GM18867 (cell line): Measurements from ENCODE around the gene TMEM40.
"Not testable (repeated sequence)": the region's sequence is repeated elsewhere in the genome, so short reads cannot be mapped to it uniquely, and the experiment has no call there.

Source experiments
- ATAC-seq: cut with Tn5 transposase; IDR thresholded peaks from one replicate; pipeline ENCODE4 v1.9.1; 2021; ENCODE audit warnings: mild to moderate bottlenecking, moderate library complexity; ENCODE audit not compliant: unreplicated experiment

The TMEM40 gene

GRCh38 chr3:12719984-12720898, 38.8 kb downstream of the TMEM40 start:
- peak; percentile 87 for ATAC-seq

DNA sequence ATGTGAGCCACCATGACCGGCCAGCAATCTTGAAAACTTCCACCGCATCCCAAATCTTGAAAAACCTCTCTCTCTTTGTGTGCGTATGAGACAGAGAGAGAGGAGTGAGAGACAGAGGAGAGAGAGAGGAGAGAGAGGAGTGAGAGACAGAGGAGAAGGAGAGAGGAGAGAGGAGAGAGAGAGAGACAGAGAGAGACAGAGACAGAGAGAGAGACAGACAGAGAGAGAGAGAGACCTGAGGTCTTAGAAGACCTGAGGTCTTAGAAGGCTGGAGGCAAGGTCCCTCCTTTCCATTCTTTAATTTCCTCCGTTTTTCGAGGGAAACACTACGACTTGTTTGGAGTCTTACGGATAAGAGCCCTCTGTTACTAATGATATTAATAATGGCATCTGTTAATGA, 39.5 kb downstream of the TMEM40 start:
- ATAC-seq, result no peak

DNA sequence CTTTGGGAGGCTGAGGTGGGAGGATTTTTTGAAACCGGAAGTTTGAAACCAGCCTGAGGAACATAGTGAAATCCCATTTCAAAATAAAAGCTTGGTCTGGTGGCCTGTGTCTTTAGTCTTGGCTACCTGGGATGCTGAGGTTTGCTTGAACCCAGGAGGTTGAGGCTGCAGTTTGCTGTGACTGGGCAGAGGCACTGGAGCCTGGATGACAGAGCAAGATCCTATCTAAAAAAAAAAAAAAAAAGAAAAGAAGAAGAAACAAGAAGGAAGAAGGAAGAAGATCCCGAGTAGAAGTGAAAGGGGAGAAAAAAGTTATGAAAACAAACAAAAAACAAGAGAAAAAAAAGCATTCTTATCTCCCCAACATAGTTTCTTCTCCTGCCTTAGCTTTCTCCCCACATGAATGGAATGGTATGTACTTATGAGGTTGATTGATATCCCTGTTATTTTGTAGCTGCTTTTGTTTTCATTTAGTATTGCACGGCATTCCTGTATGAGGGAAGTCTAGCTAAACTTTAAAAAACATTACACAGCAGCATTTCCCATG, 42.4 kb downstream of the TMEM40 start:
- no peak for ATAC-seq

DNA sequence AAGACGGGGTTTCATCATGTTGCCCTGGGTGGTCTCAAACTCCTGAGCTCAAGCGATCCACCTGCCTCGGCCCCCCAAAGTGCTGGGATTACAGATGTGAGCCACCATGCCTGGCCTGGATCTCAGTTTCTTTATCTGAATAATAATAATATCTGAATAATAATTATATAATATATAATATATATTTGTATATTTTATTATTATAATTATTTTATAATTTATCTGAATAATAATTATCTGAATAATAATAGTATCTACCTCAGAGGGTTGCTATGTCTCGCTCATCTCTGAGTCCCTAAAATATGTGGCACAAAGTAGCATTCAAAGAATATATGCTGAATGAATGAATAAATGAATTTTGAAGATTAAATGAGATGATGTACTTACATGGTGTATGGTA, 44.8 kb downstream of the TMEM40 start:
- ATAC-seq, result no peak

DNA sequence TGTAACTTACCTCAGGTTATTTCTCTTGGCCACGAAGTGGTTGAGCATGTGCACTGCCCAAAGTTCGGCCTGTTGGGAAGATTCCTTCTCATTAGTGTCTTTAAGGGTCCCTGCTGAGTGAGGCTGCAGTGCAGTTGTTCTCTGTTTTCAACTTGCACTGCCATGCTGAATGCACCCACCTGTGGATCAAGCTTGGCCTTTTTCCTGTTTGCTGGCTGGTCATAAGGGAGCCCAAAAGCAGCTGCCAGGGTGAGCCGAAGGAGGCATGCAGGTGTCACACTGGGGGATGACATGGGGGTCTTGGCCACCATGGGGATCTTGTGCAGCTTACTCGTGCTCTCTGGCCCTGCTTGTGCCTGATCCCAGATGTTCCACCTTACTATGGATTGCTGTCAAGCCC, 49.0 kb downstream of the TMEM40 start:
- no peak for ATAC-seq

- no peak for ATAC-seq
Measured at GRCh38 chr3:12709334-12709733, 49.7 kb downstream of the TMEM40 start.

GRCh38 chr3:12708584-12709192, 50.4 kb downstream of the TMEM40 start:
- ATAC-seq, result no peak

DNA sequence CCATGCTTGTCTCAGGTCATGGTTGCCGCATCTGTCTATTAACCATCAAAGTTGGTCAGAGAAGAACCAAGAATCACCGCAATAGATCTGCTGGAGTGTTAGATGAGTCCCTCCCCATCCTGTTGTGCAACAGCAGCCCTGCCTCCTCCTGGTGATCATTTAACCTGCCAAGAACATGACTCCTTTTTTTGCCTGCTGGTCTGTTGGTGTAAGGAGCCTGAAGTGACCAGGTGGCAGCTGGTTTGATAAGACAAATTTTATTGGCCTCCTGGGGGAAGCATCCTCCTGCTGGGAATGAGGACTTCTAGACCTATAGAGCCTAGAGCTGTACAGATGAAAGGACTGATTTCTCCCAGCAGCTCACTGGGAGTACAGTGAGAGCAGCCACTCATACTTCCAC, 51.6 kb downstream of the TMEM40 start:
- no peak for ATAC-seq

- ATAC-seq, result peak; percentile 93
Measured at GRCh38 chr3:12706504-12707253, 52.4 kb downstream of the TMEM40 start.

DNA sequence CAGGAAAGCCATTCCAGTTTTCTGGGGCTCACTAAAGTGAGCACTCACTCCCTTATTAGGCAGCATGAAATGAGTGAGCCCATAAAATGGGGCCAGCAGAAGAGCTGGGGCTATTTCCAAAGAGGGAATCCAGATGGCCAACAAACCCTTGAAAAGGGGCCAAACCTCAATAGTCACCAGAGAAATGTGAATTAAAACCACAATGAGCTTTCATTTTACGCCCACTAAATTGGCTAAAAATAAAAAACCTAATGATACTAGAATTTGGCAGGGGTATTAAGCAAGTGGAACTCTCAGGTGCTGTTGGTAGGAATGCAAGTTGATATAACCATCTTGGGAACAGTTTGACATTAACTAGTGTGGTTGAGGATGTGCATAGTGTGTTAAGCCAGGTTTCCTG, 53.1 kb downstream of the TMEM40 start:
- ATAC-seq, result no peak

- ATAC-seq, result no peak
Measured at GRCh38 chr3:12705374-12705926, 53.6 kb downstream of the TMEM40 start.

DNA sequence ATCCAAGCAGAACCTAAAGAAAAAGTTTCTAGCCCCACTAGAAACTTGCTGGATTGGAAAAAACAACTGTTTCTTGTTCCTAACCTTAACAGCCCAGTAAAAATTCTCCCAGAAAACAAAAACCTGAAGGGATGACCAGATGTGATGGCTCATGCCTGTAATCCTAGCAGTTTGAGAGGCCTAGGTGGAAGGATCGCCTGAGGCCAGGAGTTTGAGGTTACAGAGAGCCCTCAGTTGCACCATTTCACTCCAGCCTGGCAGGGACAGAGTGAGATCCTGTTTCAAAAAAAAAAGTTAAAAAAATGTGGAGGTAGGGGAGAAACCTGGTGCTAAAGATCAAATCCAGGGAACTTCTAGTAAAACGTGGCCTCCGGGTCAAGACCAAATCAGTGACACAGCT, 56.6 kb downstream of the TMEM40 start:
- no peak for ATAC-seq

DNA sequence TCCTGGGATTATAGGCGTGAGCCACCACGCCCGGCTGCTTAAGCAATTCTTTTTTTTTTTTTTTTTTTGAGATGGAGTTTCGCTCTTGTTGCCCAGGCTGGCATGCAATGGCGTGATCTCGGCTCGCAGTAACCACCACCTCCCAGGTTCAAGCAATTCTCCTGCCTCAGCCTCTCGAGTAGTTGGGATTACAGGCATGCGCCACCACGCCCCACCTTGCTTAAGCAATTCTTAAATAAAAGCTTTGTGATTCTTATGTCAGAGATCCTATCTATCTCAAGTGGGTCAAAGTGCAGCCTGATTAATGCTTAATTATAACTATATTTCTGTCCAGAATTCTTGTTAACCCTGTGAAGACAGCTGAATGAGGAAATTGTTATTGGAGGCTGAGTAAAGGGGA, 57.5 kb downstream of the TMEM40 start:
- ATAC-seq, result not testable (repeated sequence)

- ATAC-seq, result no peak
Measured at GRCh38 chr3:12700800-12701199, 58.3 kb downstream of the TMEM40 start.

DNA sequence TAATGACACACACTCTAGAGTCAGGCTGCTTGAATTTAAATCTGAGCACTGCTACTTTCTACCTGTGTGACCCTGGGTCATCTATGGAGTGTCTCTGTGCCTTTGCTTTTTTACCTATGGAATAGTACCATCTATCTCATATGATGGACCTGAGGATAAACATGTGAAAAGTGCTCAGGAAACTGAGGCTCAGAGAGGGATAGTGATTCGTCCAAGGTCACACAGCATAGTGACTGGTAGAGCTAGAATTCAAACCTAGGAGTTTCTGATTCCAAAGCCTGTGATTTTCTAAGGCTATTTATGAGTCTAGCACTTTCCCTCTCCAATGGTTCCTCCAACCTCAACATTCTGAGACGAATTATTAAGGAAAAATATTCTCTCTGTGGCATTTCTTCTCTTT, 63.1 kb downstream of the TMEM40 start:
- no peak for ATAC-seq

GRCh38 chr3:12695112-12695511, 63.9 kb downstream of the TMEM40 start:
- no peak for ATAC-seq

DNA sequence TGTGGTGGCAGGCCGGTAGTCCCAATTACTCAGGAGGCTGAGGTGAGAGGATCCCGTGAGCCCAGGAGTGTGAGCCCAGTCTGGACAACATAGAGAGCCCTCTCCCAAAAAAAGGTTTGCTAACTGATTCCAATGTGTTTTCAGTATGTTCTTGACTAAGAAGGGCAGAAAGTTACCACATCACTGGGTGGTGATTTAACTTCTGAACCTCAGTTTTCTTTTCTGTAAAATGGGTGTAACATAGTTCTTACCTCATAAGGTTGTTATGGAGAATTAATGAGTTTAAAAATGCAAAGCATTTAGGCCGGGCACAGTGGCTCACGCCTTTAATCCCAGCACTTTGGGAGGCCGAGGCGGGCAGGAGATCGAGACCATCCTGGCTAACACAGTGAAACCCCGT, 66.6 kb downstream of the TMEM40 start:
- no peak for ATAC-seq

- no peak for ATAC-seq
Measured at GRCh38 chr3:12689997-12690711, 68.9 kb downstream of the TMEM40 start.

DNA sequence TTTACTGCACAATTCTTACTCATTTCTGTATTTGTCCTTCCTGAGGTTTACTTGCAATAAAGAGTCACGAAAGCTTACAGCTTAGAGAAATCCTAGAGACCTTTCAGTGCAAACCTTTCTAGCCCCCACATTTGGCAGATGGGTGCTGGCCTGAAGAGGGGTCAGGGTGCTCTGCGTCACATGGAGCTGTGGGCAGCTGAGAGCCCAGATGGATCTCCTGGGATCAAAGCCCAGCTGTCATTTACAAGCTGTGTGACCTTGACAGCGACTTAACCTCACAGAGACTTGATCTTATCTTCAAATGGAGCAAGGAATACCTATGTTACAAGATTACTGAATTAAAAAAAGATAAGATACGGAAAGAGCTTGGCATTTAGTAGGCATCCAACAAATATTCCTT, 71.1 kb downstream of the TMEM40 start:
- no peak for ATAC-seq

DNA sequence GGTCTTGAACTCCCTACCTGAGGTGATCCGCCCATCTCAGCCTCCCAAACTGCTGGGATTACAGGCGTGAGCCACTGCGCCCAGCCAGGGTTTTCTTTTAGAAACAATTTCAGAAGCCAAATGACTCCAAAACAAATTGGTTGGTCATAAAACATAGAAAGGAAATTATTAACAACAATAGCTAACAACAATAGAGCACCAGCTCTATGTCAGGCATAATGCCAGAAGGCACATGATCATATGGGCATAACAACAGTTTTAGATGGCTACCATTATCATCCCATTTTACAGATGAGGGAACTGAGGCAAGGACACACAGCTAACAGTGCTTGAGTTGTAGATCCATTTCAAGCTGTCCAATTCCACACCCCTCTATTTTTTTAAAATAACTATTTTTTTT, 73.0 kb downstream of the TMEM40 start:
- no peak for ATAC-seq
